Chondrocyte (in vitro differentiated cells): ENCODE results near the gene PEX7. TPM values are rescaled to one million over a fixed set of nuclear protein-coding genes. Genes with fewer than 3 reads are reported as not detected.

ENCODE experiments used
- DNase-seq: peaks from one replicate; pipeline ENCODE4 v3.0.0; 2021; ENCODE audit warnings: mixed read lengths, low spot score
- H3K27ac Mint-ChIP-seq: one replicate; pipeline ENCODE4 v1.8.0; 2021; ENCODE audit warnings: mild to moderate bottlenecking, moderate library complexity, mixed read lengths; ENCODE audit not compliant: unreplicated experiment
- H3K27me3 Mint-ChIP-seq: 2 replicates; pipeline ENCODE4 v1.8.0; 2021; ENCODE audit warnings: low read depth, mixed read lengths
- H3K36me3 Mint-ChIP-seq: 2 replicates; pipeline ENCODE4 v1.8.0; 2021; ENCODE audit warnings: low read depth, mixed read lengths
- H3K4me1 Mint-ChIP-seq: 2 replicates; pipeline ENCODE4 v1.8.0; 2021; ENCODE audit warnings: low read depth, mild to moderate bottlenecking, mixed read lengths
- H3K4me3 Mint-ChIP-seq: one replicate; pipeline ENCODE4 v1.8.0; 2021; ENCODE audit warnings: mild to moderate bottlenecking, moderate library complexity, mixed read lengths; ENCODE audit not compliant: unreplicated experiment
- H3K9me3 Mint-ChIP-seq: 2 replicates; pipeline ENCODE4 v1.8.0; 2021; ENCODE audit warnings: low read depth, mixed read lengths
- total RNA-seq: library from RNA; stranded (reverse); gene quantifications from 3 replicates; pipeline ENCODE4 v1.2.1, GENCODE V29; 2021
- TF ChIP-seq, protein P1 (sequence below): fragments of 200-600 bp; sonication (generic); IDR thresholded peaks from 2 replicates; pipeline ENCODE4 v1.5.0; 2021; ENCODE audit warnings: antibody characterized with exemption, mild to moderate bottlenecking, moderate library complexity

Gene PEX7
- total RNA-seq, 1 donor from 2014 or later = 7.0 TPM

DNA sequence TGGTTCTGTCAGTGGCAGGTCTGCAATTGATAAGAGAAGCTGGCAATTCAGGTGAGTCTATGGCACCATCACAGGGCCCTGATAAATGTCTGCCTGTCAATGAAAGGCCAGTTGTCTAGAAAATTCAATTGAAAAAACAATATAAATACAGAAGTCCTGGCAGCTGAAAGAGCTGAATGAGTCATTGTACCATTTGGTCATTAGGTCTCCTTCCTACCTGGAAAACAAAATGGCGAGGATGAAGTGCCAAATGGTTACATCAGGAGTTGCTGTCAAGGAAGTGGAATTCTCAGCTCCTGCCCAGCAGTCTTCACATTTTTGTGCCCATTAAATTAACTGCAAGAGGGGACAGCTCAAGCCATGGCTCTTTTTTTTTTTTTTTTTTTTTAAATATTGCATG, 37.7 kb downstream of the PEX7 start:
- Mint-ChIP-seq H3K36me3 (peaks cover 1% of the 10 kb centered on the region), H3K4me1 (no peaks in the 10 kb centered on the region), H3K9me3 (no peaks in the 10 kb centered on the region), H3K27ac (no peak overlapping the region), H3K4me3 (no peak overlapping the region), H3K27me3 (no peaks in the 10 kb centered on the region)
- TF ChIP-seq, protein P1, sequence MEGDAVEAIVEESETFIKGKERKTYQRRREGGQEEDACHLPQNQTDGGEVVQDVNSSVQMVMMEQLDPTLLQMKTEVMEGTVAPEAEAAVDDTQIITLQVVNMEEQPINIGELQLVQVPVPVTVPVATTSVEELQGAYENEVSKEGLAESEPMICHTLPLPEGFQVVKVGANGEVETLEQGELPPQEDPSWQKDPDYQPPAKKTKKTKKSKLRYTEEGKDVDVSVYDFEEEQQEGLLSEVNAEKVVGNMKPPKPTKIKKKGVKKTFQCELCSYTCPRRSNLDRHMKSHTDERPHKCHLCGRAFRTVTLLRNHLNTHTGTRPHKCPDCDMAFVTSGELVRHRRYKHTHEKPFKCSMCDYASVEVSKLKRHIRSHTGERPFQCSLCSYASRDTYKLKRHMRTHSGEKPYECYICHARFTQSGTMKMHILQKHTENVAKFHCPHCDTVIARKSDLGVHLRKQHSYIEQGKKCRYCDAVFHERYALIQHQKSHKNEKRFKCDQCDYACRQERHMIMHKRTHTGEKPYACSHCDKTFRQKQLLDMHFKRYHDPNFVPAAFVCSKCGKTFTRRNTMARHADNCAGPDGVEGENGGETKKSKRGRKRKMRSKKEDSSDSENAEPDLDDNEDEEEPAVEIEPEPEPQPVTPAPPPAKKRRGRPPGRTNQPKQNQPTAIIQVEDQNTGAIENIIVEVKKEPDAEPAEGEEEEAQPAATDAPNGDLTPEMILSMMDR = no peak
- no peak for DNase-seq

DNA sequence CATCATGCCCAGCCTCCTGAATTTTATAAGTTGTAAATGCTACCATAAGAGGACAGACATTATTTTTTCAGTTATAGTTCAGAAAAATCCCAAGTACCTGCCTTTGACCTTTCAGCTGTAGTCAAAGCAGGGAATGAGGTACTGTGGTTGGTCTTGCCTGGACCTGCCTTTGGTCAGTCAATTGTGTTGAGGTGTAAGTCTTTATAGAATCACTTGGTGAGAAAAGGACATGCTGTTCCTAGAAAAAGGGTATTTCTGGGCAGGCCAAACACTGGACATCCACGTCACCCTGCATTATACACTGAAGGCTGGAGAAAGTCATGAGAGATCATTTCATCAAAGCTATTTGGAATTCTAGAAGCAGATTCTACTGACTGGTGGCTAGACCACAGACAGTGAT, 40.3 kb downstream of the PEX7 start:
- Mint-ChIP-seq H3K27me3 (no peaks in the 10 kb centered on the region), H3K4me3 (no peak overlapping the region), H3K9me3 (no peaks in the 10 kb centered on the region), H3K27ac (no peak overlapping the region), H3K4me1 (peaks cover 8% of the 10 kb centered on the region), H3K36me3 (no peaks in the 10 kb centered on the region)
- no peak for DNase-seq
- TF ChIP-seq, protein P1 = no peak

DNA sequence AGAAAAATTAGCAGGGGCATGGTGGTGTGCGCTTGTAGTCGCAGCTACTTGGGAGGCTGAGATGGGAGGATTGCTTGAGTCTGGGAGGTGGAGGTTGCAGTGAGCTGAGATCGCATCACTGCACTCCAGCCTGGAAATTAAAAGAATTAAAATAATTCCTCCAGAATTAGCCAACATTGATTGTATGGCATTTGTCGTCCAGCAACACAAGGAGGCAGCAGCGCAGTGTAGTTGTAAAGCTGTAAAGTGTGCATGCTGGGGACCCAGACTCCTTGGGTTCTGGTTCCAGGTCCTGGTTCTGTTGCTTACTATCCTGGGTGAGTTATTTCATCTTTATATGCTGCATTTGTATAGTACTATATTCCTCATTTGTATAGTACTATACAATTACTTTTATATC, 41.4 kb downstream of the PEX7 start:
- Mint-ChIP-seq H3K27ac (no peak overlapping the region), H3K36me3 (no peaks in the 10 kb centered on the region), H3K4me1 (peaks cover 8% of the 10 kb centered on the region), H3K4me3 (no peak overlapping the region), H3K9me3 (no peaks in the 10 kb centered on the region), H3K27me3 (no peaks in the 10 kb centered on the region)
- TF ChIP-seq, protein P1 = no peak
- DNase-seq = no peak

DNA sequence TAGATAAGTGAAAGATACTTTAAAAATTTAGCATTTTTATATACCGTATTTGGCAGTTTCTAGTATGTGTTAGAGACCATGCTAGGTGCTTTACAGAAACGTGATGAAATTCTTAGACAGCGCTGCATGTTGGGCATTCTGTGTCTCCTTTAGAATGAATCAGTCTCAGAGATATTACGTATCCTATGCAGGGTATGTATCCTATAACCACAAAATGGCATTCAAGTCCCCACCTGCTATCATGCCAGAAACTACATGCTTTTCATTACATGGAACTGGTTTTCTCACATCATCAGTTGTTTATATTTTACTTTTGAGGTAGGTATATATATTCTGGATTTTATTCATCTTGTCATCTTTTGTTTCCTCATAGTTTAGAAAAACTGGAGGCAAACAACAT, 42.3 kb downstream of the PEX7 start:
- Mint-ChIP-seq H3K4me3 (no peak overlapping the region), H3K9me3 (no peaks in the 10 kb centered on the region), H3K4me1 (peaks cover 8% of the 10 kb centered on the region), H3K27ac (no peak overlapping the region), H3K36me3 (peaks cover 2% of the 10 kb centered on the region), H3K27me3 (no peaks in the 10 kb centered on the region)
- no peak for DNase-seq
- TF ChIP-seq, protein P1 = no peak

DNA sequence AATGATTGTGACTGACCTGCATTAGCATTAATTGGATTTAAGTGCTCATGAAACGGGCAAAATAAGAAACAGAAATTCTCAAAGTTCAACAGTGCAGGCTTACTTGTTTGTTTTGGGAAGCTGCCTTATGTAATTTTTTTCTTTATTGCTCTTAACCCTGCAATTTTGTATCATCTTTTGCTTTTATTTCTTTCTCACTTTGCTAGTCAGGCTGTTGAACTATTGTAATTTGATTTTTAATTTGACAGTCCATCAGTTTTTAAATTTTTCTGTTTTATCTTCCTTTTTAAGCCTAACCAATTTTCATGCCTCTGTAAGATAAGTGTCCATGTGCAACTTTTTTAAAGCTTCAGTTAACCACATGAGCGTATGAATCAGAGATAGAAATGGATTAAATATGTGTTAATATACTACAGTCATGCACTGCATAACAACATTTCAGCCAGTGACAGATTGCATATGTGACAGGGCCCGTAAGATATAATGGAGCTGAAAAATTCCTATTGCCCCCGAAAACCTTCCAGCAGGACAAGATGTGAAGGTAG, 44.6 kb downstream of the PEX7 start:
- Mint-ChIP-seq H3K27ac (no peak overlapping the region), H3K9me3 (no peaks in the 10 kb centered on the region), H3K27me3 (no peaks in the 10 kb centered on the region), H3K4me1 (peaks cover 8% of the 10 kb centered on the region), H3K4me3 (no peak overlapping the region), H3K36me3 (peaks cover 2% of the 10 kb centered on the region)
- TF ChIP-seq, protein P1 = no peak
- DNase-seq = no peak
